ENCODE measurements around the gene SLC16A1. TPM values are rescaled to one million over a fixed set of nuclear protein-coding genes. Genes with fewer than 3 reads are reported as not detected.
A peak's percentile ranks its signal among the peaks of the same experiment; 100 is the strongest.

Gene SLC16A1
- total and polyA plus RNA-seq, 5 donors from 2014 or later: 21.1 to 62.7 (median 31.9) TPM

DNA sequence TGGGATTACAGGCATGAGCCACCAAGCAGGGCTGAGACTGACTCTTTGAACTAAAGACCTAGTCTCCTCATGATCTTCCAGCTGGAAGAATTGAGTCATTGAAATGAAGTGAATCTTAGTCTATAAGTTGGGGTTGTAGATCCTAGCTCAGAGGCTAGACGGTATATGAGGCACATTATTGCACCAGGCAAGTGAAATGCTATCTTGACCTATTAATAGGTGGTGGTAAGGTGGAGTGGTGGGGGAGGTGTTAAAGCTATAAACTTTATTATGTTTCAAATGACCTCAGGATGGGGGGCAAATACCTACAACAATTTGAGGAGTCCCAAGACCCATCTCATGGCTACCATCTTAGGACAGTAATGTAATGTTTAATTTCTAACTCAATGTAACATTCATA is 36.8 kb upstream of the SLC16A1 start:
- Histone ChIP-seq H3K4me3 (ENCODE audit: low read depth, low read length) (no peak overlapping the region), H3K9me3 (ENCODE audit: control insufficient read depth in 2 of 2, low read length in 2 of 2) (no peaks in the 10 kb centered on the region), H3K27me3 (ENCODE audit: control insufficient read depth, insufficient read depth, low read length) (no peaks in the 10 kb centered on the region), H3K36me3 (ENCODE audit: control insufficient read depth, insufficient read depth, low read length) (peaks cover 8% of the 10 kb centered on the region), H3K4me1 (ENCODE audit: control insufficient read depth, insufficient read depth, low read length, poor library complexity, severe bottlenecking) (no peaks in the 10 kb centered on the region), H3K27ac (ENCODE audit: insufficient read depth, low read length, poor library complexity, severe bottlenecking) (no peak overlapping the region)
- no peak for ATAC-seq (ENCODE audit: low read depth in 2 of 2)
- Mint-ChIP-seq H3K9me3 (no peaks in the 10 kb centered on the region), H3K4me3 (no peak overlapping the region), H3K4me1 (peaks cover 0 to 26% (median 1%) of the 10 kb centered on the region in 4 donors), H3K27ac (peak overlapping the region in 1 of 3 donors; percentile 26), H3K36me3 (peaks cover 11% of the 10 kb centered on the region), H3K27me3 (no peaks in the 10 kb centered on the region)
- no peak for DNase-seq

DNA sequence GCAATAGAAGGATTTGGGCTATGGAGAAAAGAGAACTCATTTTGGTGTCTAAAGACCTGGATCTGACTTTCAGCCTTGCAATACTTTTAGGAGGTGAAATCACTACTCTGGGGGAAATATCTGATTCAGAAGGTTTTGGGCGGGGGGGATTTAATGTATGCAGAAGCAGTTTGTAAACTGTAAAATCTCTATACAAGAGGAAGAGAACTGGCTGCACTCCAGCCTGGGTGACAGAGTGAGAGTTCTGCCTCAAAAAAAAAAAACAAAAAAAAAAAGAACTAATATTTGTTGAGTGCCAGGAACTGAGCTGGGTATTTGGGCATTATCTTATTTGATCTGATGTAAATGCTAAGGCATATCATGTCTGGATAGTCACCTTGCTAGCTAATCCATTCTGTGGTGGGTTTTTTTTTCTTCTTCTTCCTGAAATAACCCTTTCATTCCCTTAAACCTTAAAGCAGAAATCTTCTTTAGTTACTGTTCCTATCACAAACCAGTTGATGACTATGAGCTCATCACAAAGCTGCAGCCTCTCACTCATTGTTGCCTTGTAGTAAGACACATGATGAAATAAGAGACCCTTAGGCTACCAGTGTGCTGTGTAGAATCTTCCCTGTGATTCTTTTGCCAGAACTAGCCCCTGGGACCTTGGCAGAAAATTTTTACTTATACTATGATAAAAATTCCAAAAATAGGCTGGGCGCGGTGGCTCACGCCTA is 35.6 kb upstream of the SLC16A1 start:
- no peaks in the 10 kb centered on the region for H3K9me3 ChIP-seq (ENCODE audit: control insufficient read depth in 2 of 2, low read length in 2 of 2)
- no peak overlapping the region for H3K27ac ChIP-seq (ENCODE audit: insufficient read depth, low read length, poor library complexity, severe bottlenecking)
- Mint-ChIP-seq H3K36me3 (peaks cover 9% of the 10 kb centered on the region), H3K27me3 (no peaks in the 10 kb centered on the region), H3K27ac (no peak overlapping the region), H3K4me3 (no peak overlapping the region), H3K4me1 (peaks cover 0 to 26% (median 5%) of the 10 kb centered on the region in 4 donors), H3K9me3 (no peaks in the 10 kb centered on the region)
- no peaks in the 10 kb centered on the region for H3K4me1 ChIP-seq (ENCODE audit: control insufficient read depth, insufficient read depth, low read length, poor library complexity, severe bottlenecking)
- H3K27me3 ChIP-seq (ENCODE audit: control insufficient read depth, insufficient read depth, low read length): no peaks in the 10 kb centered on the region
- DNase-seq: no peak
- peaks cover 3% of the 10 kb centered on the region for H3K36me3 ChIP-seq (ENCODE audit: control insufficient read depth, insufficient read depth, low read length)
- H3K4me3 ChIP-seq (ENCODE audit: low read depth, low read length): no peak overlapping the region
- no peak for ATAC-seq (ENCODE audit: low read depth in 2 of 2)

DNA sequence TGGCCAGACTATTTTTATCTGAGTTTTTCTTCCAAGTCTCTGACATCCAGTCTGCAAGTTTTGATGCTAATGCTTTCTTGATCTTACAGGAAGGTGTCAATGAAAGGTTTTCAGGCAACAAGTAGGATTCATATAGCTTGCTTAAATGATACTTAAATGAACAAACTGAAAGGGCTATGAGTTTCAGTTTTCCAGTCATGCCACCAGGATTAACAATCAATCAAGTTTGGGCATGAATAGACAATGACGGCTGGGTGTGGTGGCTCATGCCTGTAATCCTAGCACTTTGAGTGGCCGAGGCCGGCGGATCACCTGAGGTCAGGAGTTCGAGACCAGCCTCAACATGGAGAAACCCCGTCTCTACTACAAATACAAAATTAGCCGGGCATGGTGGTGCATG is 34.3 kb upstream of the SLC16A1 start:
- H3K27me3 Mint-ChIP-seq: no peaks in the 10 kb centered on the region
- Histone ChIP-seq H3K27ac (ENCODE audit: insufficient read depth, low read length, poor library complexity, severe bottlenecking) (no peak overlapping the region), H3K36me3 (ENCODE audit: control insufficient read depth, insufficient read depth, low read length) (no peaks in the 10 kb centered on the region), H3K4me3 (ENCODE audit: low read depth, low read length) (no peak overlapping the region), H3K27me3 (ENCODE audit: control insufficient read depth, insufficient read depth, low read length) (no peaks in the 10 kb centered on the region), H3K9me3 (ENCODE audit: control insufficient read depth in 2 of 2, low read length in 2 of 2) (no peaks in the 10 kb centered on the region), H3K4me1 (ENCODE audit: control insufficient read depth, insufficient read depth, low read length, poor library complexity, severe bottlenecking) (no peaks in the 10 kb centered on the region)
- peaks cover 0 to 20% (median 5%) of the 10 kb centered on the region in 4 donors for H3K4me1 Mint-ChIP-seq
- peaks cover 4% of the 10 kb centered on the region for H3K36me3 Mint-ChIP-seq
- no peak for DNase-seq
- no peaks in the 10 kb centered on the region for H3K9me3 Mint-ChIP-seq
- no peak for ATAC-seq (ENCODE audit: low read depth in 2 of 2)
- H3K27ac Mint-ChIP-seq: no peak overlapping the region
- no peak overlapping the region for H3K4me3 Mint-ChIP-seq

DNA sequence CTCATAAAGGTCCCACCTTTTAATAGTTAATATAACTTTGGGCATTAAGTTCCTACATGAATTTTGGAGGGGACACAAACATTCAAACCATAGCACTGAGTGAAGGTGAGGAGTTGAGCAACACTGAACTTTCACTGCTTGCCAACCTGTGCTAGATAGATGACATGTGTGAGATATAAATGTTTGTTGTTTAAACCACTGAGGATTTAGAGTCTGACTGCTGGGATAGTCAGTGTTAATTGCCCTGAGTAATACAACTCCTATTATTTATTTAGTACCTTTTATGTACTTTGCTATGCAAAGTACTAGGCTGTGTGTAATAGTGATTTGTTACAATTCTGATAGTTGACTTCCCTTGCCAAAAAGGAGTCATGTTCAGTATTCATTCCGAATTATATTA is 32.4 kb upstream of the SLC16A1 start:
- Histone ChIP-seq H3K27me3 (ENCODE audit: control insufficient read depth, insufficient read depth, low read length) (no peaks in the 10 kb centered on the region), H3K36me3 (ENCODE audit: control insufficient read depth, insufficient read depth, low read length) (no peaks in the 10 kb centered on the region), H3K4me1 (ENCODE audit: control insufficient read depth, insufficient read depth, low read length, poor library complexity, severe bottlenecking) (no peaks in the 10 kb centered on the region), H3K4me3 (ENCODE audit: low read depth, low read length) (no peak overlapping the region), H3K9me3 (ENCODE audit: control insufficient read depth in 2 of 2, low read length in 2 of 2) (no peaks in the 10 kb centered on the region), H3K27ac (ENCODE audit: insufficient read depth, low read length, poor library complexity, severe bottlenecking) (no peak overlapping the region)
- Mint-ChIP-seq H3K27me3 (no peaks in the 10 kb centered on the region), H3K9me3 (no peaks in the 10 kb centered on the region), H3K36me3 (peaks cover 8% of the 10 kb centered on the region), H3K27ac (peak overlapping the region in 1 of 3 donors; percentile 60), H3K4me3 (no peak overlapping the region), H3K4me1 (peaks cover 0 to 20% (median 7%) of the 10 kb centered on the region in 4 donors)
- ATAC-seq (ENCODE audit: low read depth in 2 of 2) (no peak), DNase-seq (no peak)

DNA sequence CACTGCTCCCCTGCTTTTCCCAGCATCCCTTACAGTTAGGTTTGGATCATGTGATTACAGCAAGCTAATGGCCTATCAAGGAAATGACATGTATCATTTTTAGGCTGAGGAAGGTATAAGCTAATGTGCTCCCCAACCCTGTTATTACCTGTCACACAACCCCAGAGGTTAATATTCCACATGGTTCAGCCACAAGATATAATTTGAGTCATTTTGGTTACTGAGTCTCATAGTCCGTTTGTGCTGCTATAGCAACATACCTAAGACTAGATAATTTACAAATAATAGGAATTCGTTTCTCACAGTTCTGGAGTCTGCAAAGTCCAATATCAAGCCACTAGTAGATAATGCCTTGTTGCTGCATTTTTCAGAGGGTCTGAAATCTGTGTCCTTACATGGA is 29.1 kb upstream of the SLC16A1 start:
- no peaks in the 10 kb centered on the region for H3K27me3 Mint-ChIP-seq
- Histone ChIP-seq H3K36me3 (ENCODE audit: control insufficient read depth, insufficient read depth, low read length) (no peaks in the 10 kb centered on the region), H3K27ac (ENCODE audit: insufficient read depth, low read length, poor library complexity, severe bottlenecking) (no peak overlapping the region), H3K27me3 (ENCODE audit: control insufficient read depth, insufficient read depth, low read length) (no peaks in the 10 kb centered on the region), H3K9me3 (ENCODE audit: control insufficient read depth in 2 of 2, low read length in 2 of 2) (no peaks in the 10 kb centered on the region), H3K4me1 (ENCODE audit: control insufficient read depth, insufficient read depth, low read length, poor library complexity, severe bottlenecking) (no peaks in the 10 kb centered on the region), H3K4me3 (ENCODE audit: low read depth, low read length) (no peak overlapping the region)
- H3K4me3 Mint-ChIP-seq: no peak overlapping the region
- H3K27ac Mint-ChIP-seq: peak overlapping the region in 1 of 3 donors; percentile 32
- no peak for DNase-seq
- no peaks in the 10 kb centered on the region for H3K9me3 Mint-ChIP-seq
- no peak for ATAC-seq (ENCODE audit: low read depth in 2 of 2)
- peaks cover 13% of the 10 kb centered on the region for H3K36me3 Mint-ChIP-seq
- peaks cover 4 to 14% (median 7%) of the 10 kb centered on the region in 4 donors for H3K4me1 Mint-ChIP-seq

DNA sequence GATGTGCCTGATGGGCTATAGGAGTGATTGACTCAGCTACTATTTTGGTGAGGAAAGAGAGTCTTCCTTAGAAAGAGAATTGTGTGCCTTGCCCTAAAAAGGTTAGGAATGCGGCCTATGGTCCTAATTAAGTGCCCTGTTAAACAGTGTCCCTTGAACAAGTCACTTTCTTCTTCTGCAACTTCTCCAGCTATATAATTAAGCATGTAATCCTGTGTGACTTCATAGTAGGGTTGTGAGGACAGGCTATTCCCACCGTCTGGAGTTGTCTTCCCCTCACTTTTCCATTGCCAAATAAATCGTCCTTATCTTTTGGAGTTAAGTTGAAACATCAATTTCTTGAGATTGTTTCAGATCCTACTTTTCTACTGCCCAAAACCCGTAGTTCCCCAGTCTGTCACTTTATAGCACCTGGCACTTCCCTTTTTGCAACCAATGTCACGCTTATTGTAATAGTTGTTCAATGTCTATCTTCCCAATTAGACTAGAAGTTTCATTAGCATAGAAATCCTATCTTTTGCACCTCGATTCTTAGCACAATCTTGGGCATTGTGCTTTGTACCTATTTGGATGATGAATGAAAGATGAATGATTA is 27.6 kb upstream of the SLC16A1 start:
- Mint-ChIP-seq H3K36me3 (peaks cover 13% of the 10 kb centered on the region), H3K27me3 (no peaks in the 10 kb centered on the region), H3K9me3 (no peaks in the 10 kb centered on the region), H3K27ac (peak overlapping the region in 1 of 3 donors; percentile 29), H3K4me3 (no peak overlapping the region), H3K4me1 (peaks cover 4 to 18% (median 7%) of the 10 kb centered on the region in 4 donors)
- ATAC-seq (ENCODE audit: low read depth in 2 of 2) (no peak), DNase-seq (no peak)
- H3K27me3 ChIP-seq (ENCODE audit: control insufficient read depth, insufficient read depth, low read length): no peaks in the 10 kb centered on the region
- no peaks in the 10 kb centered on the region for H3K4me1 ChIP-seq (ENCODE audit: control insufficient read depth, insufficient read depth, low read length, poor library complexity, severe bottlenecking)
- no peaks in the 10 kb centered on the region for H3K9me3 ChIP-seq (ENCODE audit: control insufficient read depth in 2 of 2, low read length in 2 of 2)
- no peaks in the 10 kb centered on the region for H3K36me3 ChIP-seq (ENCODE audit: control insufficient read depth, insufficient read depth, low read length)
- no peak overlapping the region for H3K27ac ChIP-seq (ENCODE audit: insufficient read depth, low read length, poor library complexity, severe bottlenecking)
- H3K4me3 ChIP-seq (ENCODE audit: low read depth, low read length): no peak overlapping the region

DNA sequence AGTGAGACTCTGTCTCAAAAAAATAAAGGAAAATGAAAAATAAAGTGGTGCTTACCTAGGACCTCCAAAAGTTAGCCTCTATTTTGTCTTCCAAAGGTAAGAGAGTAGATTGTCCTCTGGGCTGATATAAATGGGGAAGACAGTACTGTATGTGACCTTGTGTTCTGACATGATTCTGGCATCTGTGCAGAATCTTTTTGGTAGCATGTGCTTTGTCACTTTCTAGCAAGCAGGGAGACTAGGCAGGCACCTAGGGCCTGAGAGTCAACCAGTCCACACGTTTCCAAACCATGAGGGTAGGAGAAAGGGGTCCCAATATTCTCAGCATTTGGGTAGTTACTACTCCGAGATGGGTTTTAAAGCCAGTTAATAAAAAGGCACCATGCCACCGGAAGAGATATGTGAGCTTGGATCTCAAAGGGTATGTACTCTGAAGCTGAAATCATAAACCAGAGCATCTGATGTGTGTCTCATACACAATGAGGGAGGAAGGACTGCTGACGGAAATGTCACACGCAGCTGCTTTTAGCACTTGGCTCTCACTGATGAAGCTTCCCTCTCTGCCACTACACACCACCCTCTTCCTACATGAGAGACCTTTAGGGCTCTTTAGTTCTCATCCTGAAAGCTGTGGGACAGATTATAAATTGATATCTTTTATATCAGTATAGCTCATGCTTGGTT is 27.0 kb upstream of the SLC16A1 start:
- ATAC-seq (ENCODE audit: low read depth in 2 of 2): no peak
- no peaks in the 10 kb centered on the region for H3K36me3 ChIP-seq (ENCODE audit: control insufficient read depth, insufficient read depth, low read length)
- Mint-ChIP-seq H3K4me3 (no peak overlapping the region), H3K9me3 (no peaks in the 10 kb centered on the region), H3K27me3 (no peaks in the 10 kb centered on the region), H3K27ac (peak overlapping the region in 1 of 3 donors; percentile 56), H3K36me3 (peaks cover 17% of the 10 kb centered on the region), H3K4me1 (peaks cover 4 to 18% (median 7%) of the 10 kb centered on the region in 4 donors)
- no peaks in the 10 kb centered on the region for H3K9me3 ChIP-seq (ENCODE audit: control insufficient read depth in 2 of 2, low read length in 2 of 2)
- no peaks in the 10 kb centered on the region for H3K4me1 ChIP-seq (ENCODE audit: control insufficient read depth, insufficient read depth, low read length, poor library complexity, severe bottlenecking)
- H3K27me3 ChIP-seq (ENCODE audit: control insufficient read depth, insufficient read depth, low read length): no peaks in the 10 kb centered on the region
- H3K4me3 ChIP-seq (ENCODE audit: low read depth, low read length): no peak overlapping the region
- H3K27ac ChIP-seq (ENCODE audit: insufficient read depth, low read length, poor library complexity, severe bottlenecking): no peak overlapping the region
- DNase-seq: no peak

Data from CD4-positive, CD25-positive, alpha-beta regulatory T cell (primary cell).